Parathyroid adenoma (tissue), 2 donors: ENCODE data around the gene LARGE1.

Experiments
- H2AFZ ChIP-seq: fragments of 300-600 bp; sonication (generic); one replicate; pipeline ENCODE4 v1.7.0; 2017; ENCODE audit warnings: antibody characterized with exemption, mild to moderate bottlenecking
- H3K27ac ChIP-seq: fragments of 300-600 bp; sonication (generic); one replicate; pipeline ENCODE4 v1.7.0; 2017
- H3K27me3 ChIP-seq: fragments of 300-600 bp; sonication (generic); one replicate; pipeline ENCODE4 v1.7.0; 2017; ENCODE audit warnings: low read length; ENCODE audit not compliant: control insufficient read depth, insufficient read depth
- H3K36me3 ChIP-seq: fragments of 300-600 bp; sonication (generic); one replicate; pipeline ENCODE4 v1.7.0; 2017; ENCODE audit warnings: low read length; ENCODE audit not compliant: control insufficient read depth, insufficient read depth
- H3K4me1 ChIP-seq: fragments of 300-600 bp; sonication (generic); one replicate; pipeline ENCODE4 v1.7.0; 2017; ENCODE audit warnings: control low read depth
- H3K4me2 ChIP-seq: fragments of 300-600 bp; sonication (generic); one replicate; pipeline ENCODE4 v1.7.0; 2017; ENCODE audit warnings: low read length
- H3K4me3 ChIP-seq: fragments of 300-600 bp; sonication (generic); one replicate; pipeline ENCODE4 v1.7.0; 2017; ENCODE audit warnings: low read depth, low read length
- H3K79me2 ChIP-seq: fragments of 300-600 bp; sonication (generic); one replicate; pipeline ENCODE4 v1.7.0; 2017; ENCODE audit warnings: control low read depth
- H3K9ac ChIP-seq: fragments of 300-600 bp; sonication (generic); one replicate; pipeline ENCODE4 v1.7.0; 2017; ENCODE audit warnings: mild to moderate bottlenecking
- H3K9me3 ChIP-seq: fragments of 300-600 bp; sonication (generic); one replicate; pipeline ENCODE4 v1.7.0; 2017; ENCODE audit warnings: low read length; ENCODE audit not compliant: control insufficient read depth
- CTCF ChIP-seq: fragments of 300-600 bp; sonication (generic); IDR thresholded peaks from one replicate; pipeline ENCODE4 v1.7.0; 2017; ENCODE audit warnings: antibody characterized with exemption, mild to moderate bottlenecking
- donor health status: primary hyperparathyroidism.

LARGE1 gene

GRCh38 chr22:33415401-33415800 is 504.9 kb downstream of the LARGE1 start:
- Histone ChIP-seq H3K4me1 (no peaks in the 10 kb centered on the region), H3K4me2 (no peak overlapping the region), H3K27ac (no peak overlapping the region), H2AFZ (no peak overlapping the region), H3K36me3 (no peaks in the 10 kb centered on the region), H3K79me2 (no peaks in the 10 kb centered on the region), H3K27me3 (no peaks in the 10 kb centered on the region), H3K9me3 (no peaks in the 10 kb centered on the region), H3K4me3 (no peak overlapping the region), H3K9ac (no peak overlapping the region)
- TF ChIP-seq CTCF = no peak

GRCh38 chr22:33409079-33409478 is 511.2 kb downstream of the LARGE1 start:
- Histone ChIP-seq H2AFZ (no peak overlapping the region), H3K4me2 (no peak overlapping the region), H3K79me2 (no peaks in the 10 kb centered on the region), H3K9me3 (no peaks in the 10 kb centered on the region), H3K4me3 (no peak overlapping the region), H3K9ac (no peak overlapping the region), H3K27ac (no peak overlapping the region), H3K4me1 (no peaks in the 10 kb centered on the region), H3K27me3 (no peaks in the 10 kb centered on the region), H3K36me3 (no peaks in the 10 kb centered on the region)
- no peak for TF ChIP-seq CTCF

GRCh38 chr22:33405194-33405593 is 515.1 kb downstream of the LARGE1 start:
- Histone ChIP-seq H2AFZ (no peak overlapping the region), H3K27me3 (no peaks in the 10 kb centered on the region), H3K4me3 (no peak overlapping the region), H3K9me3 (no peaks in the 10 kb centered on the region), H3K4me2 (no peak overlapping the region), H3K9ac (no peak overlapping the region), H3K79me2 (no peaks in the 10 kb centered on the region), H3K36me3 (no peaks in the 10 kb centered on the region), H3K4me1 (no peaks in the 10 kb centered on the region), H3K27ac (no peak overlapping the region)
- no peak for TF ChIP-seq CTCF

- Histone ChIP-seq H3K9ac (no peak overlapping the region), H3K4me3 (no peak overlapping the region), H3K27me3 (no peaks in the 10 kb centered on the region), H3K4me2 (no peak overlapping the region), H3K36me3 (no peaks in the 10 kb centered on the region), H3K9me3 (no peaks in the 10 kb centered on the region), H3K27ac (no peak overlapping the region), H2AFZ (no peak overlapping the region), H3K4me1 (no peaks in the 10 kb centered on the region), H3K79me2 (no peaks in the 10 kb centered on the region)
- no peak for TF ChIP-seq CTCF
These were observed 515.6 kb downstream of the LARGE1 start for GRCh38 chr22:33404723-33405122.

GRCh38 chr22:33402325-33402724 is 518.0 kb downstream of the LARGE1 start:
- Histone ChIP-seq H3K27ac (no peak overlapping the region), H3K9ac (no peak overlapping the region), H2AFZ (no peak overlapping the region), H3K9me3 (no peaks in the 10 kb centered on the region), H3K4me3 (no peak overlapping the region), H3K79me2 (no peaks in the 10 kb centered on the region), H3K27me3 (no peaks in the 10 kb centered on the region), H3K36me3 (no peaks in the 10 kb centered on the region), H3K4me2 (no peak overlapping the region), H3K4me1 (no peaks in the 10 kb centered on the region)
- TF ChIP-seq CTCF = no peak
